SK-N-SH treated with all-trans-retinoic acid at 6 μM for 48 hours (cell line): ENCODE data around the gene PLCH2.
A peak's percentile ranks its signal among the peaks of the same experiment; 100 is the strongest.
"Not testable (repeated sequence)": the region's sequence is repeated elsewhere in the genome, so short reads cannot be mapped to it uniquely, and the experiment has no call there.

ENCODE experiments used
- ATAC-seq: fragments of 200-7000 bp; cut with Tn5 transposase; 3 replicates; pipeline ENCODE4 v1.9.1; 2020; ENCODE audit warnings: mild to moderate bottlenecking, moderate library complexity
- ARNTL ChIP-seq: fragments of 450-650 bp; formaldehyde crosslinking; IDR thresholded peaks from 2 replicates; pipeline ENCODE4 v1.5.0; 2020; ENCODE audit warnings: low read depth, mild to moderate bottlenecking, moderate library complexity, borderline replicate concordance
- CSDC2 ChIP-seq: fragments of 250-450 bp; sonication (Bioruptor Pico); IDR thresholded peaks from 2 replicates; pipeline ENCODE4 v1.5.0; 2020; ENCODE audit warnings: mild to moderate bottlenecking, moderate library complexity
- ESRRG ChIP-seq: fragments of 250-450 bp; sonication (Bioruptor Pico); IDR thresholded peaks from 2 replicates; pipeline ENCODE4 v1.6.1; 2021; ENCODE audit warnings: mild to moderate bottlenecking
- GLIS3 ChIP-seq: fragments of 250-450 bp; sonication (Bioruptor Pico); IDR thresholded peaks from 2 replicates; pipeline ENCODE4 v1.5.0; 2020; ENCODE audit warnings: mild to moderate bottlenecking, moderate library complexity
- OSR1 ChIP-seq: fragments of 250-450 bp; sonication (Bioruptor Pico); IDR thresholded peaks from 2 replicates; pipeline ENCODE4 v1.8.0; 2022; ENCODE audit warnings: moderate library complexity, mild to moderate bottlenecking, inconsistent platforms
- PPARA ChIP-seq: fragments of 250-450 bp; sonication (Bioruptor Pico); IDR thresholded peaks from 2 replicates; pipeline ENCODE4 v1.5.0; 2020; ENCODE audit warnings: mild to moderate bottlenecking, borderline replicate concordance
- RARB ChIP-seq: fragments of 250-450 bp; sonication (Bioruptor Pico); IDR thresholded peaks from 2 replicates; pipeline ENCODE4 v1.8.0; 2021; ENCODE audit warnings: mild to moderate bottlenecking, moderate library complexity
- SNAI2 ChIP-seq: fragments of 250-450 bp; sonication (Bioruptor Pico); IDR thresholded peaks from 2 replicates; pipeline ENCODE4 v1.5.0; 2020; ENCODE audit warnings: mild to moderate bottlenecking, moderate library complexity
- TOX ChIP-seq: fragments of 250-450 bp; sonication (Bioruptor Pico); IDR thresholded peaks from 2 replicates; pipeline ENCODE4 v1.8.0; 2021; ENCODE audit warnings: mild to moderate bottlenecking, moderate library complexity, borderline replicate concordance
- ZFP3 ChIP-seq: fragments of 250-450 bp; sonication (Bioruptor Pico); IDR thresholded peaks from 2 replicates; pipeline ENCODE4 v1.5.0; 2020; ENCODE audit warnings: mild to moderate bottlenecking, moderate library complexity
- ZFP30 ChIP-seq: fragments of 450-650 bp; formaldehyde crosslinking; IDR thresholded peaks from 2 replicates; pipeline ENCODE4 v1.5.0; 2022; ENCODE audit warnings: mild to moderate bottlenecking, moderate library complexity
- ZNF565 ChIP-seq: fragments of 450-650 bp; formaldehyde crosslinking; conservative IDR thresholded peaks from 2 replicates; pipeline ENCODE4 v1.5.0; 2020; ENCODE audit warnings: low read depth, mild to moderate bottlenecking, moderate library complexity
- ZNF70 ChIP-seq: fragments of 450-650 bp; formaldehyde crosslinking; IDR thresholded peaks from 2 replicates; pipeline ENCODE4 v1.5.0; 2020; ENCODE audit warnings: mild to moderate bottlenecking, moderate library complexity
- ZNF8 ChIP-seq: fragments of 450-650 bp; formaldehyde crosslinking; IDR thresholded peaks from 2 replicates; pipeline ENCODE4 v1.5.0; 2020; ENCODE audit warnings: mild to moderate bottlenecking, moderate library complexity
- TF ChIP-seq, protein P1 (sequence below): fragments of 250-450 bp; sonication (Bioruptor Pico); IDR thresholded peaks from 2 replicates; pipeline ENCODE4 v1.5.1; 2021; ENCODE audit warnings: mild to moderate bottlenecking, moderate library complexity
- TF ChIP-seq, protein P2 (sequence below): fragments of 250-450 bp; sonication (Bioruptor Pico); IDR thresholded peaks from 2 replicates; pipeline ENCODE4 v1.8.0; 2020; ENCODE audit warnings: mild to moderate bottlenecking, moderate library complexity, borderline replicate concordance
- TF ChIP-seq, protein P3 (sequence below): fragments of 250-450 bp; sonication (Bioruptor Pico); IDR thresholded peaks from 2 replicates; pipeline ENCODE4 v1.5.0; 2020; ENCODE audit warnings: mild to moderate bottlenecking, moderate library complexity
- TF ChIP-seq, protein P4 (sequence below): fragments of 250-450 bp; sonication (Bioruptor Pico); IDR thresholded peaks from 2 replicates; pipeline ENCODE4 v1.8.0; 2021; ENCODE audit warnings: low read depth, mild to moderate bottlenecking, moderate library complexity, borderline replicate concordance
- TF ChIP-seq, protein P5 (sequence below): fragments of 250-450 bp; sonication (Bioruptor Pico); IDR thresholded peaks from 2 replicates; pipeline ENCODE4 v1.5.1; 2020; ENCODE audit warnings: low read depth, mild to moderate bottlenecking, moderate library complexity

The PLCH2 gene

DNA sequence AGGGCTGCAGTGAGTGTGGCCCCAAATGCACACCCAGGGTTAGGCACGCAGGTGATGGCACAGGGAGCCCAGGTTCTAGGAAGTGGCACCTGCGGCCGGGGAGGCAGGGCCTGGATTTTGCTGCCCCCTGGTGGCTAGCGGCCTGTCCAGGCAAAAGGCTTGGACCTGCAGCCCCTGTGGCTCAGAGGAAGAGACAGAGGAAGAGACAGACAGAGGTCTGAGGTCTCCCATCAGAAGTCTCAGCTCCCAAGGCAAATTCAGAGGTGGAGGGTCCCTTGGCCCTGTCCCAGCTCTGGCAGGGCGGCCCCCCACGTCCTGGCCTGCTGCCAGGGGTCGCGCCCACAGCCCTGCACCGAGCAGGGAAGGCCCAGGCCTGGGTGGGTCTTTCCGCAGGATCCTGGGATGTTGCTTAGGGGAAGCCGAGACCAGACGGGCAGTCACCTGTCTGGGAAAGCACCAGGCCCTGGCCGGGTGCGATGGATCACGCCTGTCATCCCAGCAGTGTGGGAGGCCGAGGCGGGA is 72.0 kb downstream of the PLCH2 start:
- ATAC-seq, result peak; percentile 62

DNA sequence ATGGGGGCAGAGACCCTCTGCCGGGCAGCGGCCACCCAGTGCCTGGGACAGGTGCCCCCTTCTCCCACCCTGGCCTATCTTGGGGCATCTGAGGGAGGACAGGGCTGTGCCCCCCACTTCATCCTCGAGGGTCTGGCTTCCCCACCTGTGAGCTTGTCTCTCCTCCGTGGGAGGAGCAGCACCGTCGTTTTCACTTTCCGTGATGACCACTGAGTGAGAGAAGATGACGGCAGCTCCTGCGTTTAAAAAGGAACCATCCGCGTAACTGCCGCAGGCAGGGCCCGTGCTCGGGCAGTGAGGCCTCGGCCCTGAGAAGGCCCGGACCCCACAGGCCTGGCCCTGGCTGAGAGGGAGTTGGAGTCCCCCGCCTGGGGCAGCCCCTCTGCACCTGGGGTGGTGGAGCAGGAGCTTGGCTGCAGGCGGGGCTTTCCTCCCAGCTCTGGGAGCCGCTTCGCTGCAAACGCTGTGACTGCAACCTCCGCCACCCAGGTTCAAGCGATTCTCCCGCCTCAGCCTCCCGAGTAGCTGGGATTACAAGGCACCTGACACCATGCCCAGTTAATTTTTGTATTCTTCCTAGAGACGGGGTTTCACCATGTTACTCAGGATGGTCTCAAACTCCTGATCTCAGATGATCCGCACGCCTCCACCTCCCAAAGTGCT is 73.4 kb downstream of the PLCH2 start:
- ATAC-seq, result not testable (repeated sequence)

More for the DNA sequence above, 72.0 kb downstream of the PLCH2 start:
- TF ChIP-seq TOX (CRISPR knock-in tag), result no peak
- TF ChIP-seq ZNF70 (CRISPR knock-in tag), result no peak
- TF ChIP-seq, all 23 proteins: peak for 0

DNA sequence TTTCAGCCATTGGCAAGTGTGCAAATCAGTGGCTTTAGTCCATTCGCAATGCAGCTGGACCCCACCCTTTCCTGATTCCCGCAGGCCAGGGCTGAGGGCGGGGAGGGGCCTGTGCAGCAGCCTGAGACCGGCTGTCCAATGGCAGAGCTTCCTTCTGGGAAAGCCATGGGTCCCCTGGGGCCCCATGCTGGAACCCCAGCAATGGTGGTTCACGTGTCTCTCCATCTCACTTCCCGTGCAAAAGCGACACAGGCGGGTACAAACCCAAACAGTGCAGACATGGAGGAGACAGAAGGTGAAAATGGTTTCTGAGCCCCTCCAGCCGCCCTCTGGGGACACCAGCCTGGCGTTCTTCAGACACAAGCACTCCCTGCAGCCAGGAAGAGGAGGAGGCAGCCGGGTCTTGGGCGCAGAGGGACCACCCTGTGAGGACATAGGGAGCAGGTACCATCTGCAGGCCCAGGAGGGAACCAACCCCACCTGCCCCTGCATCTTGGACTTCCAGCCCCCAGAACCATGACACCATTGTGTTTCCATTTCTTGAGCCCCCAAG is 74.3 kb downstream of the PLCH2 start:
- not testable (repeated sequence) for ATAC-seq

DNA sequence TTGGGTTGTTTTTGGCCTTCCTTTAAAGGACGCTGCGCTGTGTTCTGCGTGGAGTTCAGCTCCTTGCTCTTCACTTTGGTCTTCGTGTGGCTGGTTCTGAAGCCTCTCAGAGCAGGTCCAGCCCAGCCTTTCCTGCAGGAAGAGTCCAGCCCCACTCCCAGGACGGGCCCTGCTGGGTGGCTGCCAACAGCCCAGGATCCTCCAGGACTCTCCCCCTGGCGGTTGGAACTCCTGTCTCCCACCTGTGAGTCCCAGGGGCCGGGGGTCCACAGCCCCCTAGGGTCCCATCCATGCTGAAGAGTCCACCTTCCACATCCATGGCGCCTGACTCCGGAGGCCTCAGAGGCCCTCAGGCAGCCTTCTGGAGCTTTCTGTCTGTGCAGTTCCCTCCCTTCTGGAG is 75.5 kb downstream of the PLCH2 start:
- ATAC-seq, result not testable (repeated sequence)

DNA sequence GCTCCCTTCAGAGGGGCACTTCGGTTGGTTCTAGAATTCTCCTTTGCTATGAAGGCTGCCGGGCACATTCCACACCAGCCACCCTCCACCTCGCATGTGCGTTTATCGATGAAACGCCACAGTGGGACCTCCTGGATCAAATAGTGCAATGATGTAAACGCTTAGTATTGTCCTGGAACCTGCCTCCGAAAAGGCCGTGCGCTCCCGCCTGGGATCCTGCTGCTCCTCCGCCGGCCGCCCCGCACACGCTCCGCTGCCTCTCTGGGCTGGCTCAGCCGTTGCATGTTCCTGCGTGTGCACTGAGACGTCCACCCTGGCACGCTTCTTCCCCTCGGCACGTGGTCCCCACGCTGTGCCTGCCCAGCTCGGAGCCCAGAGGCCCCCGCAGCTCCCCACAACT is 76.1 kb downstream of the PLCH2 start:
- TF ChIP-seq ESRRG (no peak), SNAI2 (CRISPR knock-in tag) (no peak), ZNF565 (CRISPR knock-in tag) (no peak), ZFP3 (CRISPR knock-in tag) (no peak), GLIS3 (CRISPR knock-in tag) (no peak), CSDC2 (CRISPR knock-in tag) (no peak), PPARA (no peak), RARB (no peak), ARNTL (CRISPR knock-in tag) (no peak), ZFP30 (CRISPR knock-in tag) (no peak), TOX (CRISPR knock-in tag) (no peak), ZNF8 (CRISPR knock-in tag) (no peak), OSR1 (CRISPR knock-in tag) (no peak)
- TF ChIP-seq, protein P1, sequence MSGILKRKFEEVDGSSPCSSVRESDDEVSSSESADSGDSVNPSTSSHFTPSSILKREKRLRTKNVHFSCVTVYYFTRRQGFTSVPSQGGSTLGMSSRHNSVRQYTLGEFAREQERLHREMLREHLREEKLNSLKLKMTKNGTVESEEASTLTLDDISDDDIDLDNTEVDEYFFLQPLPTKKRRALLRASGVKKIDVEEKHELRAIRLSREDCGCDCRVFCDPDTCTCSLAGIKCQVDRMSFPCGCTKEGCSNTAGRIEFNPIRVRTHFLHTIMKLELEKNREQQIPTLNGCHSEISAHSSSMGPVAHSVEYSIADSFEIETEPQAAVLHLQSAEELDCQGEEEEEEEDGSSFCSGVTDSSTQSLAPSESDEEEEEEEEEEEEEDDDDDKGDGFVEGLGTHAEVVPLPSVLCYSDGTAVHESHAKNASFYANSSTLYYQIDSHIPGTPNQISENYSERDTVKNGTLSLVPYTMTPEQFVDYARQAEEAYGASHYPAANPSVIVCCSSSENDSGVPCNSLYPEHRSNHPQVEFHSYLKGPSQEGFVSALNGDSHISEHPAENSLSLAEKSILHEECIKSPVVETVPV (CRISPR knock-in tag), result no peak
- TF ChIP-seq, protein P2, sequence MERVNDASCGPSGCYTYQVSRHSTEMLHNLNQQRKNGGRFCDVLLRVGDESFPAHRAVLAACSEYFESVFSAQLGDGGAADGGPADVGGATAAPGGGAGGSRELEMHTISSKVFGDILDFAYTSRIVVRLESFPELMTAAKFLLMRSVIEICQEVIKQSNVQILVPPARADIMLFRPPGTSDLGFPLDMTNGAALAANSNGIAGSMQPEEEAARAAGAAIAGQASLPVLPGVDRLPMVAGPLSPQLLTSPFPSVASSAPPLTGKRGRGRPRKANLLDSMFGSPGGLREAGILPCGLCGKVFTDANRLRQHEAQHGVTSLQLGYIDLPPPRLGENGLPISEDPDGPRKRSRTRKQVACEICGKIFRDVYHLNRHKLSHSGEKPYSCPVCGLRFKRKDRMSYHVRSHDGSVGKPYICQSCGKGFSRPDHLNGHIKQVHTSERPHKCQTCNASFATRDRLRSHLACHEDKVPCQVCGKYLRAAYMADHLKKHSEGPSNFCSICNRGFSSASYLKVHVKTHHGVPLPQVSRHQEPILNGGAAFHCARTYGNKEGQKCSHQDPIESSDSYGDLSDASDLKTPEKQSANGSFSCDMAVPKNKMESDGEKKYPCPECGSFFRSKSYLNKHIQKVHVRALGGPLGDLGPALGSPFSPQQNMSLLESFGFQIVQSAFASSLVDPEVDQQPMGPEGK (CRISPR knock-in tag), result no peak
- TF ChIP-seq, protein P3, sequence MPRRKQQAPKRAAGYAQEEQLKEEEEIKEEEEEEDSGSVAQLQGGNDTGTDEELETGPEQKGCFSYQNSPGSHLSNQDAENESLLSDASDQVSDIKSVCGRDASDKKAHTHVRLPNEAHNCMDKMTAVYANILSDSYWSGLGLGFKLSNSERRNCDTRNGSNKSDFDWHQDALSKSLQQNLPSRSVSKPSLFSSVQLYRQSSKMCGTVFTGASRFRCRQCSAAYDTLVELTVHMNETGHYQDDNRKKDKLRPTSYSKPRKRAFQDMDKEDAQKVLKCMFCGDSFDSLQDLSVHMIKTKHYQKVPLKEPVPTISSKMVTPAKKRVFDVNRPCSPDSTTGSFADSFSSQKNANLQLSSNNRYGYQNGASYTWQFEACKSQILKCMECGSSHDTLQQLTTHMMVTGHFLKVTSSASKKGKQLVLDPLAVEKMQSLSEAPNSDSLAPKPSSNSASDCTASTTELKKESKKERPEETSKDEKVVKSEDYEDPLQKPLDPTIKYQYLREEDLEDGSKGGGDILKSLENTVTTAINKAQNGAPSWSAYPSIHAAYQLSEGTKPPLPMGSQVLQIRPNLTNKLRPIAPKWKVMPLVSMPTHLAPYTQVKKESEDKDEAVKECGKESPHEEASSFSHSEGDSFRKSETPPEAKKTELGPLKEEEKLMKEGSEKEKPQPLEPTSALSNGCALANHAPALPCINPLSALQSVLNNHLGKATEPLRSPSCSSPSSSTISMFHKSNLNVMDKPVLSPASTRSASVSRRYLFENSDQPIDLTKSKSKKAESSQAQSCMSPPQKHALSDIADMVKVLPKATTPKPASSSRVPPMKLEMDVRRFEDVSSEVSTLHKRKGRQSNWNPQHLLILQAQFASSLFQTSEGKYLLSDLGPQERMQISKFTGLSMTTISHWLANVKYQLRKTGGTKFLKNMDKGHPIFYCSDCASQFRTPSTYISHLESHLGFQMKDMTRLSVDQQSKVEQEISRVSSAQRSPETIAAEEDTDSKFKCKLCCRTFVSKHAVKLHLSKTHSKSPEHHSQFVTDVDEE (CRISPR knock-in tag), result no peak
- TF ChIP-seq, protein P4, sequence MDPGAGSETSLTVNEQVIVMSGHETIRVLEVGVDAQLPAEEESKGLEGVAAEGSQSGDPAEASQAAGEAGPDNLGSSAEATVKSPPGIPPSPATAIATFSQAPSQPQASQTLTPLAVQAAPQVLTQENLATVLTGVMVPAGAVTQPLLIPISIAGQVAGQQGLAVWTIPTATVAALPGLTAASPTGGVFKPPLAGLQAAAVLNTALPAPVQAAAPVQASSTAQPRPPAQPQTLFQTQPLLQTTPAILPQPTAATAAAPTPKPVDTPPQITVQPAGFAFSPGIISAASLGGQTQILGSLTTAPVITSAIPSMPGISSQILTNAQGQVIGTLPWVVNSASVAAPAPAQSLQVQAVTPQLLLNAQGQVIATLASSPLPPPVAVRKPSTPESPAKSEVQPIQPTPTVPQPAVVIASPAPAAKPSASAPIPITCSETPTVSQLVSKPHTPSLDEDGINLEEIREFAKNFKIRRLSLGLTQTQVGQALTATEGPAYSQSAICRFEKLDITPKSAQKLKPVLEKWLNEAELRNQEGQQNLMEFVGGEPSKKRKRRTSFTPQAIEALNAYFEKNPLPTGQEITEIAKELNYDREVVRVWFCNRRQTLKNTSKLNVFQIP, result no peak
- TF ChIP-seq, protein P5, sequence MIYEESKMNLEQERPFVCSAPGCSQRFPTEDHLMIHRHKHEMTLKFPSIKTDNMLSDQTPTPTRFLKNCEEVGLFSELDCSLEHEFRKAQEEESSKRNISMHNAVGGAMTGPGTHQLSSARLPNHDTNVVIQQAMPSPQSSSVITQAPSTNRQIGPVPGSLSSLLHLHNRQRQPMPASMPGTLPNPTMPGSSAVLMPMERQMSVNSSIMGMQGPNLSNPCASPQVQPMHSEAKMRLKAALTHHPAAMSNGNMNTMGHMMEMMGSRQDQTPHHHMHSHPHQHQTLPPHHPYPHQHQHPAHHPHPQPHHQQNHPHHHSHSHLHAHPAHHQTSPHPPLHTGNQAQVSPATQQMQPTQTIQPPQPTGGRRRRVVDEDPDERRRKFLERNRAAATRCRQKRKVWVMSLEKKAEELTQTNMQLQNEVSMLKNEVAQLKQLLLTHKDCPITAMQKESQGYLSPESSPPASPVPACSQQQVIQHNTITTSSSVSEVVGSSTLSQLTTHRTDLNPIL (CRISPR knock-in tag), result no peak
- TF ChIP-seq, all 23 proteins: peak for 0
- ATAC-seq, result no peak

DNA sequence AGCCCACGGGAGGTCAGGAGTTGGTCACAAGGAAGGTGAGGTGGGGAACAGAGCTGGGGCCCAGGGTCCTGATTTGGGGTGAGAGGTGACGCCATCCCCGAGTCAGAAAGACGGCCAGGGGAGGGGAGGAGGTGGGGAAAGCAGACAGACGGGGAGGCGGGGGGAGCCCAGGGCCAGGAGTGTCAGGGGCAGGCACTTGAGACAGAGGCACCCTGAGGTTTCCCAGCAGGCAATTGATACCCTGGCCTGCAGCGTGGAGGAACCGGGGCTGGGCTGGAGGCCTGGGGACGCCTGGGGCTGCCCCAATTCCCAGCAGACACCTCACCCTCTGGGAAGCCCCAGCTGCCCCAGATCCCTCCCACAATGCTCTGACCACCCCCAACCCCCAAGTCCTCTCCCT is 77.0 kb downstream of the PLCH2 start:
- ATAC-seq, result not testable (repeated sequence)
